ENCODE measurements around the gene USP53.

- TF ChIP-seq GATA2 (IDR thresholded peaks at IDR 0.05; ENCODE audit: low read depth, low read length) (no peak), GATA3 (IDR thresholded peaks at IDR 0.05; ENCODE audit: low read depth, low read length) (no peak)
Observed at GRCh38 chr4:119297795-119298194, 85.3 kb downstream of the USP53 start.
